Mucosa of descending colon (tissue), 3 donors: ENCODE results near the gene DRGX. TPM values are rescaled to one million over a fixed set of nuclear protein-coding genes. Genes with fewer than 3 reads are reported as not detected.

ENCODE experiments used
- ATAC-seq: fragments of 200-7000 bp; cut with Tn5 transposase; one replicate; pipeline ENCODE4 v1.9.1; 2020; ENCODE audit warnings: mild to moderate bottlenecking, moderate library complexity
- DNase-seq, 3 donors: peaks; one replicate each; pipeline ENCODE4 v3.0.0-alpha.2; 2020
- H3K36me3 ChIP-seq: fragments of 200-600 bp; one replicate; pipeline ENCODE4 v1.8.0; 2021; ENCODE audit warnings: low read depth, mild to moderate bottlenecking
- H3K4me1 ChIP-seq: fragments of 200-600 bp; one replicate; pipeline ENCODE4 v1.8.0; 2021; ENCODE audit warnings: low read depth, mild to moderate bottlenecking
- H3K4me3 ChIP-seq: fragments of 200-600 bp; one replicate; pipeline ENCODE4 v1.8.0; 2021; ENCODE audit warnings: mild to moderate bottlenecking
- H3K9me3 ChIP-seq: fragments of 200-600 bp; one replicate; pipeline ENCODE4 v1.8.0; 2021; ENCODE audit warnings: mild to moderate bottlenecking
- intact Hi-C, 2 donors: fragments of 100-400 bp; cut with DNase I in 1 of 2; cut with micrococcal nuclease in 1 of 2; formaldehyde crosslinking; loops; one replicate each; pipeline versions ENCODE4 v1.11.0 to v1.11.1; 2022; cut with DNase I, micrococcal nuclease
- total RNA-seq, 3 donors: library from RNA; stranded (reverse); fragmentation: NEBNext Ultra II Directional in 2 of 3; extraction: Animal tissue kit (Norgen Biotek cat#: 25700) in 2 of 3; gene quantifications; one replicate each; pipeline versions ENCODE4 v1.2.1 to v1.2.4, GENCODE V29; 2021 to 2023
- TF ChIP-seq, protein P1 (sequence below): fragments of 200-600 bp; IDR thresholded peaks from one replicate; pipeline ENCODE4 v1.8.0; 2022; ENCODE audit warnings: antibody characterized with exemption, mild to moderate bottlenecking
- donor health status: DM: no; HTN: no; CAD: no; lungs with moderate emphysema.
- donor health status: DM: no; HTN: no; CAD: no.
- donor health status: DM: no; HTN: yes; CAD: no.

Gene DRGX
- total RNA-seq, 3 donors from 2014 or later, result 0.10 to 0.35 (median 0.22) TPM

DNA sequence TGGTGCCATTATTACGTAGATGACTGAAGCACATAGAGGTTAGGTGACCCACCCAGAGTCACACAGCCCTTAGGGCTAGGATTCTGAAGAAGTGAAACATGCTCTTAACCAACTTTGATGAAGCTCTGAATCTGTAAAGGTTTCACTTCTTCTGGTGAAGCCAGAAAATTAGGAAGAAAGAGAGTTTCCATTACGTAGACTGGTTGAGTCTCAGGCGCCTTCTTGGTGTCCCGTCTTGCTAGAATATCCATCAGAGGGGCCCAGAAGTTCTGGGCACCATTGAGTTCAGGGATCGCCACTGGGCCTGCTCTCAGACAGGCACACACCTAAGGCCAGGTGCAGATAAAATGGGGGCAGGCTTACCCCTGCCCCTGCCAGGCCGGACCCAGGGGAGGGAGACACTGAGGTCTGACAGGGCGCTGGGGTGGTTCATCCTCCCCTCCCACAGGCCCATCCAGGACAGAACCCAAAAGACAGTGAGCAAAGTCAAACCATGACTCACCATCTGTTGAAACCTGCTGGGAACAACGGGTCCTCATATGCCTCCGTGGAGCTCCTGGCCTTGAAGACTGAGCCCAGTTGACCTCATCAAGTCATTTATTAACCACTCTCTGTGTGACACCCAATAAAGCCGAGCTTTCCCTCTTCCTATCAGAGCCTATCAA is 33.2 kb downstream of the DRGX start:
- ATAC-seq, result peak; percentile 31
- no peak overlapping the region for H3K4me3 ChIP-seq
- intact Hi-C loops, result no loop called here
- H3K36me3 ChIP-seq, result no peaks in the 10 kb centered on the region
- H3K4me1 ChIP-seq, result no peaks in the 10 kb centered on the region
- DNase-seq, result no peak
- no peaks in the 10 kb centered on the region for H3K9me3 ChIP-seq
- TF ChIP-seq, protein P1, sequence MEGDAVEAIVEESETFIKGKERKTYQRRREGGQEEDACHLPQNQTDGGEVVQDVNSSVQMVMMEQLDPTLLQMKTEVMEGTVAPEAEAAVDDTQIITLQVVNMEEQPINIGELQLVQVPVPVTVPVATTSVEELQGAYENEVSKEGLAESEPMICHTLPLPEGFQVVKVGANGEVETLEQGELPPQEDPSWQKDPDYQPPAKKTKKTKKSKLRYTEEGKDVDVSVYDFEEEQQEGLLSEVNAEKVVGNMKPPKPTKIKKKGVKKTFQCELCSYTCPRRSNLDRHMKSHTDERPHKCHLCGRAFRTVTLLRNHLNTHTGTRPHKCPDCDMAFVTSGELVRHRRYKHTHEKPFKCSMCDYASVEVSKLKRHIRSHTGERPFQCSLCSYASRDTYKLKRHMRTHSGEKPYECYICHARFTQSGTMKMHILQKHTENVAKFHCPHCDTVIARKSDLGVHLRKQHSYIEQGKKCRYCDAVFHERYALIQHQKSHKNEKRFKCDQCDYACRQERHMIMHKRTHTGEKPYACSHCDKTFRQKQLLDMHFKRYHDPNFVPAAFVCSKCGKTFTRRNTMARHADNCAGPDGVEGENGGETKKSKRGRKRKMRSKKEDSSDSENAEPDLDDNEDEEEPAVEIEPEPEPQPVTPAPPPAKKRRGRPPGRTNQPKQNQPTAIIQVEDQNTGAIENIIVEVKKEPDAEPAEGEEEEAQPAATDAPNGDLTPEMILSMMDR, result no peak

DNA sequence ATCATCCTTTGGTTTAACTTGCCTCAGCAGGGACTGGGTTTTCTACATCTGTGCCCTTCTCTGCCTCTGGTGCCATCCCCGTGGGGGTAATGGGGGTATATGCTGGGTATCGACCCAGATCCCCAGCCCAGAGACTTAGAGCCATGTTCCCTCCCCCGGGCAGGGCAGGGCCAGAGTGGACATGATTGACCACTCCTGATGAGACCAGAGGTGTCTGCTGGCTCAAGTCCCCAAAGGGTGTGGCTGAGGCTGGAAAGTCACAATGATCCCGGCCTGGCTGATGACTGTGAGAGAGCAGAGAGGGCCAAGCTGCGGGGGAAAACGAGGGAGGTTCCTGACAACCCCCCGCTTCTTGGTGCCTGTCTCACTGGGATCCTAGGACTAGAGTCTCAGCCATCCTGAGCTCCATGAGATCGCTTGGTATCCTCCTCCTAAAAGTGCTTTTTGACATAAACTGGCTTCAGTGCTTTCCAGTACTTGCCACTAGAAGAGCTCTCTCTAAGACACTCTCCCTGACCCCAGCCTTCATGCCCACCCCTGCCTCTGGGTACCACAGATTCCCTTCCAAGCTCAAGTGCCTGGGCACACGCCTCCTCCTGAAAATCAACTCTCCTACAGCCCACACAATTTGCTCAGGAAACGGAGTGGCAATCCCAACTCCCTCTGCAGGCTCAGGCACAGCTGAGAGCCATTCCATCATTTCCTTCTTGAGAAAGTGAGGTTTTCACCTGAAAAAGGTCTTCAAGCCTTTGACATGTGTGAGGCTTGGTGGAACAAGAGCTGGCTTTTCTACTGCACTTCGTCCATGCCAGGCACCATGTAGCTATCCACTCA is 33.9 kb downstream of the DRGX start:
- H3K36me3 ChIP-seq, result no peaks in the 10 kb centered on the region
- ATAC-seq (no peak), DNase-seq (no peak)
- TF ChIP-seq, protein P1, result no peak
- H3K4me1 ChIP-seq, result no peaks in the 10 kb centered on the region
- H3K9me3 ChIP-seq, result no peaks in the 10 kb centered on the region
- intact Hi-C loops, result no loop called here
- no peak overlapping the region for H3K4me3 ChIP-seq

DNA sequence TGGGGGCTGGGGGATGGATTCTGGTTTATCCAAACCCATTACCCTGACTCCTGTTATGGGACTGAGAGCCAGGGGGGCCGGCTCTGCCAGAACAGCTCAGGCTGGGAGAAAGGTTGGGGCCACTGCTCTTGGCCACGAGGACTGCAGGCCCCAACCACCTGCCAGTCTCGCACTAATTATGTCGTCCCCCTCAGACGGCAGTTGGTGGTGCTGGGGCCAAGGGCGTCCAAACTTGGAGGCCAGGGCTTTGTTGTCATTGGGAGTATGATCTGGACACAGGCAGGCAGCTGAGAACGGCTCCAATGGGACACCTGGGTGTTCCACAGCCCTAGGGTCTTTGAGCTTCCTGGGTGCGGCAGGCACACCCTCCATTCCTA is 34.7 kb downstream of the DRGX start:
- Histone ChIP-seq H3K36me3 (no peaks in the 10 kb centered on the region), H3K4me1 (no peaks in the 10 kb centered on the region), H3K4me3 (no peak overlapping the region), H3K9me3 (no peaks in the 10 kb centered on the region)
- no peak for DNase-seq
- ATAC-seq, result no peak
- TF ChIP-seq, protein P1, result no peak
- intact Hi-C loops, result no loop called here

DNA sequence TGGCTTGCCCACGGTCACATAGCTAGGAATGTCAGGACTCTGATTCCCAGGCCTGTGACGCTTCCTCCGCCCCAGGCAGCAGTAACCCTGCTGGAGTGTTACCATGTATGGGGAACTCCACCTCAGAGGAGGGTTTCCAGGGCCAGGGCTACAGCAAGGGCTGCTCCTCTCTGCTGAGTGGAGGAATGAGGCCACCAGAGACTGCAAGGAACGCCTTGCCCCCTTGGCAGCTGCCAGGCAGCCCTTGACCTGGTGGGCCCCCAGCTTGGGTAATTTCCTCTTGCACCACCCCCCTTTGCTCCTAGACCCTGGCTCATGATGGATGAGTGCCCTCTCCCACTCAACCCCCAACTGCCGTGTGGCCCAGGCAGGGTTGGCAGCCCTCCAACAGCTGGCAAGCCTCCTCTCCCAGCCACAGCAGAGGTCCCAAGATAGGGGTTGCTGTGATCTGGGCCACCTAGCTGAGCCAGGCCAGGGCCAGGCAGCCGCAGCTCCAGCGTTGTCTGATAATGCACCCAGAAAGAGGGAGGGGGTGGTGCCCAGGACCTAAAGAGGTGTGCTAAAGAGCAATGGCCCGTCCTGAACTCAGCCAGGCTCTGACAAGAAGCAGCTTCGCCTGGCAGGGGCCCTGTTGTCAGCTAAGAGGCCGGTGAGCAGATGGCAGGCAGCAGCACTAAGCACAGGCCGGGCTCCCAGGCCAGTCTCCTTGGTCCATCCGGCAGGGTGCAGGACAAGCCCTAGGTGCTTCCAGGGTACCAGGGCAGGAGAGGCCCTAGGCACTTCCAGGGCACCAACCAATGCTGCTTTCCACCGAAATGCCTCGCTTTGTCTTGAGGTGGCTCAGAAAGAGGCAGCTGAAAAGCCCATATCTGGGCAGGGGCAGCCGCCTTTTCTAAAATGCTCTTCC is 35.4 kb downstream of the DRGX start:
- Histone ChIP-seq H3K9me3 (no peaks in the 10 kb centered on the region), H3K4me1 (no peaks in the 10 kb centered on the region), H3K4me3 (no peak overlapping the region), H3K36me3 (no peaks in the 10 kb centered on the region)
- intact Hi-C loops, result no loop called here
- ATAC-seq (peak; percentile 29), DNase-seq (no peak)
- TF ChIP-seq, protein P1, result no peak

DNA sequence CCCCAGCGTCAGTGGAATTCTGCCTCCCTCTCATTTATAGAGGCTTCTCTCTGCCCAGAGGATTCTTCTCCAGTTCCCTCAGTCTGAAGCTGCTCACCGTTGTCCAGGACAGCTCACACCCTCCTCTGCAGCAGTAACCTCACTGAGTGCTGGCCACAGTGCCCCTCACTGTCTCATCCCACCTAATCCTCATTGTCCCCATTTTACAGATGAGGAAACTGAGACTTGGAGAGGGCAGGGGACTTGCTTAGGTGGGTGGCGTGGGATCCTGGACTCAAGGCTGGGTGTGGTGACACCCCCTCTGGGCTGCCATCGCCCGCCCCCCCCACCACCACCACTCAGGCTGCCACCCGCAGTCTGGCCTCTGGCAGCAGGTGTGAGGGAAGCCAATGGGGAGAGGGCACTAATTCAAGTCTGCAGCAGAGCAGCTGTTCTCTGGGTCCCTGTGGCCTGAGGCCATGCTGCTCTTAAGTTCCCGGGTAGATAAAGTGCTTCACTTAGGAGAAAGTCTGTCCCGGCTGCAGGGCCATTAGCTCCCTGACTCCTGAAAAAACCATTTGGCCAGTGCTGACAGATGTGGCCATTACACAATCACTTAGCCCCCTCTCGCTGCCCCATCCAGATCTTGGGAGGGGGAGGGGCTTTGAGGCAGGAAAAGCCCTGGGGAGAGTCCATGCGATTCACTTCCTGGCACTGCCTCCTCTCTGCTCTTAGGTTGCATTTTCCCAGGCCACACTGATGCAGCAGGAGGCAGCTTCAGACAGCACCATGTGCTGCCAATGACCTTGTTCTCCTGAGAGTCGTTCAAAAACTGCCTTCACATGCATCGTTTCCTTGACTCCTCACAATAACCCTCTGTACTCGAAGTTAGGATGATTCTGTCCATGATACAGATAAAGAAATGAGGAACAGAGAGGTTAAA is 36.3 kb downstream of the DRGX start:
- Histone ChIP-seq H3K9me3 (no peaks in the 10 kb centered on the region), H3K4me1 (no peaks in the 10 kb centered on the region), H3K36me3 (no peaks in the 10 kb centered on the region), H3K4me3 (no peak overlapping the region)
- TF ChIP-seq, protein P1, result no peak
- ATAC-seq (no peak), DNase-seq (no peak)
- intact Hi-C loops, result no loop called here
